Activated naive CD4-positive, alpha-beta T cell treated with anti-CD3 and anti-CD28 coated beads, Interleukin-2, amount 50 U/mL, for 72 hours (primary cell): ENCODE measurements around the gene NXPH1. TPM values are rescaled to one million over a fixed set of nuclear protein-coding genes. Genes with fewer than 3 reads are reported as not detected.

ENCODE experiments used
- ATAC-seq, 2 donors: fragments of 150-1000 bp; cut with Tn5 transposase; 2 replicates each; pipeline ENCODE4 v1.10.0; 2021; ENCODE audit warnings: mild to moderate bottlenecking in 2 of 2, moderate library complexity in 2 of 2
- DNase-seq, 2 donors: peaks; one replicate each; pipeline ENCODE4 v3.0.0; 2021 to 2022; ENCODE audit warnings: low spot score in 2 of 2
- H3K27ac Mint-ChIP-seq, 2 donors: one replicate each; pipeline ENCODE4 v1.8.0; 2022; ENCODE audit warnings: mild to moderate bottlenecking in 2 of 2, mixed read lengths in 2 of 2
- H3K36me3 Mint-ChIP-seq, 2 donors: one replicate each; pipeline ENCODE4 v1.8.0; 2022; ENCODE audit warnings: mixed read lengths in 2 of 2
- H3K9me3 Mint-ChIP-seq, 2 donors: one replicate each; pipeline ENCODE4 v1.8.0; 2022; ENCODE audit warnings: mixed read lengths in 2 of 2
- total RNA-seq, 2 donors: library from RNA; stranded (reverse); gene quantifications; one replicate each; pipeline ENCODE4 v1.2.3, GENCODE V29; 2022

The NXPH1 gene
- total RNA-seq, 2 donors from 2014 or later, result not detected

DNA sequence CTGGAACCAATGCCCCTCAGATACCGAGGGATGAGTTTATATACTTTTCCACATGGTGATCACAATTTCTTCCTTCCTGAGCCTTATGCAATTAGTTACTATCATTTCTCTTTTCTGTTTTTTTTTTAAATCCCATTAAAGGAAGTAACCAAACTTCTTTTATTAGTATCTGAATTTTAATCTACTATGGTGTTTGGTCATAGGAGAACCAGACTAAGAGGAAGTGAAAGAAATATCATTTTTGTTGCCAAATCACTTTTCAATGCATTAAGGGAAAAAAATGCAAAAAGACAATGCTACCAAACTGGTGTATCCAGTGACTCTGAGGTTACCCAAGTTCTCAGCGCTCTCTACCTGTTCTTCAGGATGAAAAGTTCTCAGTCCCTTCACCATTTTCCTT is 167.7 kb downstream of the NXPH1 start:
- Mint-ChIP-seq H3K9me3 (peaks cover 4 to 18% of the 10 kb centered on the region in 2 donors), H3K27ac (no peak overlapping the region), H3K36me3 (no peaks in the 10 kb centered on the region)
- DNase-seq (no peak), ATAC-seq (no peak)

DNA sequence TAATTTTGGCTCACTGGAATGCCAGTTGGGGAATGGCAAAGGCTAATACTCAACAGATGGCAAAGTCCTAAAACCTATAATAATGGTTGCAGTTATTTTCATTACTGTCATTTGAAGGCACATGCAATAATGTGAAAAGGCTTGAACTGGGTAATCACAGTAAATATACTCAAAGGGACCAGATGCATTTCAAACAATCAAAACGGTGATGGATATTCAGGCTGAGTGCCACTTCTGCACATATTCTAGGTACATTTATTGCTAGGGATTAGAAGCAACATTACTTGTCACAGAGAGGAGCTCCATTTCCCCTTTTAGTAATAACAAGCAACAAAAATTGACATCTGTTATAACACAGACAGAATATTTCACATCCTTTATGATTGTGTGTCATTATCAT is 171.8 kb downstream of the NXPH1 start:
- DNase-seq, result no peak
- ATAC-seq, result no peak
- H3K9me3 Mint-ChIP-seq, result no peaks in the 10 kb centered on the region
- no peaks in the 10 kb centered on the region for H3K36me3 Mint-ChIP-seq
- H3K27ac Mint-ChIP-seq, result no peak overlapping the region

DNA sequence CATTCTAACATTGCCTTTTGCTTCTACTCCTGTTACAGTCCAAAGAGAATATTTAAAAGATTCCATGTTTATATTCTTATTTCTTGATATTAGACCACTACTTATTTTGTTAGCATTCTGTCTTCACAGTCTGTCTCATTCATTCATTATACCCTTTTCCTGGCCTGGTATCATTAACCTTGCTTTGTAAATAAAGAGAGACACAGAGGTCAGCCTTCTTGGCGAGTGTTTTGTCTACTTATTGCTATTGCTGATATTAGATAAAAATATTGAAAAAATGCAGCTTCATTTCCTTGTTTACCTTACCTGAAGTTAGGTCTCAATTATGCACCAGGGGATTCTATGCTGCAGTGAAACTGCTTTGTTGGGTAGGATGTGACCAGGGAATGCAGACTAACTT is 179.2 kb downstream of the NXPH1 start:
- Mint-ChIP-seq H3K9me3 (peaks cover 0 to 4% of the 10 kb centered on the region in 2 donors), H3K36me3 (no peaks in the 10 kb centered on the region), H3K27ac (no peak overlapping the region)
- DNase-seq (no peak), ATAC-seq (no peak)

GRCh38 chr7:8613191-8613590 is 179.8 kb downstream of the NXPH1 start:
- DNase-seq (no peak), ATAC-seq (no peak)
- H3K36me3 Mint-ChIP-seq, result no peaks in the 10 kb centered on the region
- H3K27ac Mint-ChIP-seq, result no peak overlapping the region
- H3K9me3 Mint-ChIP-seq, result peaks cover 0 to 4% of the 10 kb centered on the region in 2 donors

- Mint-ChIP-seq H3K9me3 (peaks cover 0 to 4% of the 10 kb centered on the region in 2 donors), H3K27ac (no peak overlapping the region), H3K36me3 (no peaks in the 10 kb centered on the region)
- DNase-seq (no peak), ATAC-seq (no peak)
Measured at GRCh38 chr7:8615019-8615418, 181.6 kb downstream of the NXPH1 start.

- Mint-ChIP-seq H3K36me3 (no peaks in the 10 kb centered on the region), H3K9me3 (peaks cover 0 to 10% of the 10 kb centered on the region in 2 donors), H3K27ac (no peak overlapping the region)
- ATAC-seq (no peak), DNase-seq (no peak)
Measured at GRCh38 chr7:8618441-8619070, 185.1 kb downstream of the NXPH1 start.

- no peak for DNase-seq
- Mint-ChIP-seq H3K27ac (no peak overlapping the region), H3K36me3 (no peaks in the 10 kb centered on the region), H3K9me3 (peaks cover 5 to 10% of the 10 kb centered on the region in 2 donors)
- ATAC-seq, result no peak
Measured at GRCh38 chr7:8620169-8620568, 186.8 kb downstream of the NXPH1 start.

DNA sequence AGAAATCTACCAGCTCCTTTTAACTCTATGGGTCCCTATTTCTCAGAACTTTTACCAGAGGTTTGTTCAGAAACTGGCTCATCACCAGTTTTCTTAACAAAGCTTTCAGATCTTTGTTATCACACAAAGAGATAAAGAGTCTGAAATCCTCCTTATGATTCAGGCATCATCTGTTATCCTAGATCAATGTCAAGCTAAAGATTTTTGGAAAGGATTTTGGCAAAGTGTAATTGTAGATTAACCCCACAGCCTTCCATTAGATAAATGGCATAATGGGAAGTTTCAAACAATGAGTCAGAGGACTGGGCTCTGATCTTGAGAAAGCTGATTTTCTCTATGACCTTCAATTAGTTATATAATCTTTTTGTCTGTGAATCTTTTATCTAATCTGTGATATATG is 192.2 kb downstream of the NXPH1 start:
- no peaks in the 10 kb centered on the region for H3K36me3 Mint-ChIP-seq
- H3K9me3 Mint-ChIP-seq, result peaks cover 5 to 8% of the 10 kb centered on the region in 2 donors
- DNase-seq, result no peak
- no peak overlapping the region for H3K27ac Mint-ChIP-seq
- no peak for ATAC-seq

DNA sequence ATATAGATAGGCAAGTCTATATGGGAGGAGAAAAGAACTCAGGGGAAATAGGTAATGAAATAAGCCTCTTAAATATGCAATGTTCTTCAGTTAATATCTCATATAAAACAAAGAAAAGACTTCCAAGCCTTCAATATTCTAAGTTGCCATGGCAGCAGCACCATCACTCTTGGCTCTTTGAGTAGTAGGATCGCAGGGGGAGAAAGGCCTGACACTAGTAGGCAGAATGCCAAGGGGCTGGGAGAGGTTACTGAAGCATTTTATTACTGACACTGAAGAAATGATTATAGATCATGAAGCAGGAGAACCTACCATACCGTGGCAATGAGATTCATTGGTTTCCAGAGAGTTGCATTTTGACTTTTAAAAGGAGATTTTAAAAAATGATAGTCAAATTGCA is 193.9 kb downstream of the NXPH1 start:
- DNase-seq (no peak), ATAC-seq (no peak)
- peaks cover 5 to 14% of the 10 kb centered on the region in 2 donors for H3K9me3 Mint-ChIP-seq
- no peaks in the 10 kb centered on the region for H3K36me3 Mint-ChIP-seq
- no peak overlapping the region for H3K27ac Mint-ChIP-seq

GRCh38 chr7:8628656-8629055 is 195.2 kb downstream of the NXPH1 start:
- DNase-seq, result no peak
- no peak for ATAC-seq
- Mint-ChIP-seq H3K9me3 (peaks cover 0 to 14% of the 10 kb centered on the region in 2 donors), H3K36me3 (no peaks in the 10 kb centered on the region), H3K27ac (no peak overlapping the region)

GRCh38 chr7:8629504-8629903 is 196.1 kb downstream of the NXPH1 start:
- peaks cover 0 to 9% of the 10 kb centered on the region in 2 donors for H3K9me3 Mint-ChIP-seq
- no peak overlapping the region for H3K27ac Mint-ChIP-seq
- H3K36me3 Mint-ChIP-seq, result no peaks in the 10 kb centered on the region
- no peak for ATAC-seq
- no peak for DNase-seq

DNA sequence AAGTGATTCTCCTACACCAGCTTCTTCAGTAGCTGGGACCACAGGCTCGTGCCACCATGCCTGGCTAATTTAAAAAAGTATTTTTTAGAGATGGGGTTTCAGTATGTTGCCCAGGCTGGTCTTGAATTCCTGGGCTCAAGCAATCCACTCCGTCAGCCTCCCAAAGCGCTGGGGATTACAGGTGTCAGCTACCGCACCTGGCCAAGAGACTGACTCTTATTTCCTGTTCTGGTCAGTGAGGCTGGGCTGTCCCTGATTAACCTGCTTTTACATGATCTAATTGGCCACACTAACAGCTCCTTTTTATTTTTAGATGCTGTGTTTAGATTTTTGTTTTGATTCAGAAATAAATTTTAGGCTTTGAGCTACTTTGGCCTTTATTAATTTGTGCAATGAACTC is 203.9 kb downstream of the NXPH1 start:
- Mint-ChIP-seq H3K36me3 (no peaks in the 10 kb centered on the region), H3K9me3 (no peaks in the 10 kb centered on the region), H3K27ac (no peak overlapping the region)
- no peak for ATAC-seq
- no peak for DNase-seq

GRCh38 chr7:8638076-8638475 is 204.7 kb downstream of the NXPH1 start:
- Mint-ChIP-seq H3K36me3 (no peaks in the 10 kb centered on the region), H3K9me3 (no peaks in the 10 kb centered on the region), H3K27ac (no peak overlapping the region)
- DNase-seq, result no peak
- ATAC-seq, result no peak

- ATAC-seq (no peak), DNase-seq (no peak)
- Mint-ChIP-seq H3K9me3 (no peaks in the 10 kb centered on the region), H3K36me3 (no peaks in the 10 kb centered on the region), H3K27ac (no peak overlapping the region)
Measured at GRCh38 chr7:8639668-8640067, 206.3 kb downstream of the NXPH1 start.

GRCh38 chr7:8640671-8641070 is 207.3 kb downstream of the NXPH1 start:
- ATAC-seq (no peak), DNase-seq (no peak)
- H3K27ac Mint-ChIP-seq, result no peak overlapping the region
- H3K36me3 Mint-ChIP-seq, result no peaks in the 10 kb centered on the region
- no peaks in the 10 kb centered on the region for H3K9me3 Mint-ChIP-seq

- H3K27ac Mint-ChIP-seq, result no peak overlapping the region
- no peak for ATAC-seq
- no peak for DNase-seq
- peaks cover 0 to 6% of the 10 kb centered on the region in 2 donors for H3K9me3 Mint-ChIP-seq
- no peaks in the 10 kb centered on the region for H3K36me3 Mint-ChIP-seq
Measured at GRCh38 chr7:8668627-8669500, 235.5 kb downstream of the NXPH1 start.

DNA sequence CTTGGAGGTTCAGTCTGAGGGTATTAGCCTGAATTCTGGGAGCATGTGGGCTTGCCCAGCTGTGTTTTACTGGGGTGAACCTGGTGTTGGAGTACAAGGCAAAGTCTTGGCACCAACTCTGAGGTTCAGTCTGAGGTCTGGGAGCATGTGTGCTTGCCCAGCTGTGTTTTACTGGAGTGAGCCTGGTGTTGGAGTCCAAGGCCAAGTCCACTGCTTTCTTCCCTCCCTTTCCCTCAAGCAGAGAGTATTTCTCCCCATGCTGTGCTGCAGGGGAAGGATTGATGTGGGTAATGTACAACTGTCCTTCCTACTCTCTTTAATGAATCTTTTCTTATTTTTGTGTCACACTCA is 236.1 kb downstream of the NXPH1 start:
- H3K9me3 Mint-ChIP-seq, result peaks cover 0 to 9% of the 10 kb centered on the region in 2 donors
- ATAC-seq (no peak), DNase-seq (no peak)
- no peak overlapping the region for H3K27ac Mint-ChIP-seq
- no peaks in the 10 kb centered on the region for H3K36me3 Mint-ChIP-seq

DNA sequence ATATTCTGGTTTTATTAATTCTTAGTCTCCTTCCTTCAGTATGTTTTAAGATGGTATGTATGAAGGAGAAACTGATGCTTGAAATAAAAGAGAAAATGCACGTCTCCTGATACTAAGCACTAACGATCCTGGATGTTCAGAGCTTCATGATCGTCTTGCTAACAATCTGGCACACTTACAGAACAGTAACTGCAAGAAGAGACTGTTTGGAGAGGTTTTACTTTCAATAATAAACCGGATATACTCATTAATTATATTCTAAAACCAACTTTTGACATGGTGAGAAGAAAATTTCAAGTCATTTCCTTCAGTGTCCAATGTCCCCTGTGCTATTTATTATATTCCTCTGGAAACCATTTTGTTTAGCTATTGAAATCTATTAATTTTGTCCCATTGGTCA is 251.0 kb downstream of the NXPH1 start:
- Mint-ChIP-seq H3K9me3 (peaks cover 4 to 10% of the 10 kb centered on the region in 2 donors), H3K36me3 (no peaks in the 10 kb centered on the region), H3K27ac (no peak overlapping the region)
- no peak for ATAC-seq
- DNase-seq, result no peak
